Stimulated activated naive CD8-positive, alpha-beta T cell treated with anti-CD3 and anti-CD28 coated beads, Interleukin-15, Interleukin-2, amounts not matched to agents 100 ng/mL and 50 ng/mL, for 24 hours (primary cell): ENCODE measurements around the gene ZNF587B.
A peak's percentile ranks its signal among the peaks of the same experiment; 100 is the strongest.
"Not testable (repeated sequence)": the region's sequence is repeated elsewhere in the genome, so short reads cannot be mapped to it uniquely, and the experiment has no call there.

Experiments used
- H3K27ac Mint-ChIP-seq: one replicate; pipeline ENCODE4 v1.8.0; 2021; ENCODE audit warnings: mild to moderate bottlenecking, mixed read lengths
- H3K27me3 Mint-ChIP-seq: one replicate; pipeline ENCODE4 v1.8.0; 2021; ENCODE audit warnings: mixed read lengths
- H3K36me3 Mint-ChIP-seq: one replicate; pipeline ENCODE4 v1.8.0; 2021; ENCODE audit warnings: low read depth, mixed read lengths
- H3K4me1 Mint-ChIP-seq: one replicate; pipeline ENCODE4 v1.8.0; 2021; ENCODE audit warnings: low read depth, mixed read lengths
- H3K4me3 Mint-ChIP-seq: one replicate; pipeline ENCODE4 v1.8.0; 2021; ENCODE audit warnings: mild to moderate bottlenecking, mixed read lengths
- H3K9me3 Mint-ChIP-seq: one replicate; pipeline ENCODE4 v1.8.0; 2021; ENCODE audit warnings: mixed read lengths

The ZNF587B gene

GRCh38 chr19:57830071-57830602 is at the start of gene ZNF587B:
TSS of gene ZNF587B (plus strand) at chr19:57830299. CDS start at chr19:57830529, 230 bp downstream.
- Mint-ChIP-seq H3K4me3 (no peak within 1 kb of the TSS), H3K27me3 (no peaks in the 10 kb centered on the region), H3K4me1 (peaks cover 18% of the 10 kb centered on the region), H3K9me3 (no peaks in the 10 kb centered on the region), H3K36me3 (peaks cover 53% of the 10 kb centered on the region), H3K27ac (no peak within 1 kb of the TSS)

- H3K4me3 Mint-ChIP-seq, result no peak overlapping the region
- no peaks in the 10 kb centered on the region for H3K4me1 Mint-ChIP-seq
- H3K27ac Mint-ChIP-seq, result no peak overlapping the region
- peaks cover 73% of the 10 kb centered on the region for H3K36me3 Mint-ChIP-seq
- H3K27me3 Mint-ChIP-seq, result no peaks in the 10 kb centered on the region
- H3K9me3 Mint-ChIP-seq, result peaks cover 28% of the 10 kb centered on the region
Observed at GRCh38 chr19:57786286-57786685, 43.8 kb upstream of the ZNF587B start.

DNA sequence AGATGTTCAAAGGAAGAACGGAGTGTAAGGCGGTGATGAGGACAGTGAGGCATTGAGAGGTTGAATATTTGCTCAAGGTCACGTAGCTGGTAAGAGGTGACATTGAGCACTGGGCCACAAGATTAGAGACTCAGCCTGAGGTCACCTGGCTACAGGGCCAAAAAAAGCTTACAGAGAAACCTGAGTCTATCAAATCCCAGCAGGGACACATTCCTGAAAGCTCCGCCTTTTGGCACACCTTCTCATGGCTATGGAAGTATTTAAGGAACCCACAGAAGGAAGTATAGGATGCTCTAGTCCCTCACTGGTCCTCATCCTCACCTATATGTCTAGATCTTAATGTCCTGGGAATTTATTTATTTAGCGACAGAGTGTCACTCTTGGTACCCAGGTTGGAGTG is 43.2 kb upstream of the ZNF587B start:
- H3K36me3 Mint-ChIP-seq, result peaks cover 72% of the 10 kb centered on the region
- no peak overlapping the region for H3K4me3 Mint-ChIP-seq
- no peak overlapping the region for H3K27ac Mint-ChIP-seq
- H3K9me3 Mint-ChIP-seq, result peaks cover 28% of the 10 kb centered on the region
- H3K27me3 Mint-ChIP-seq, result no peaks in the 10 kb centered on the region
- H3K4me1 Mint-ChIP-seq, result no peaks in the 10 kb centered on the region

DNA sequence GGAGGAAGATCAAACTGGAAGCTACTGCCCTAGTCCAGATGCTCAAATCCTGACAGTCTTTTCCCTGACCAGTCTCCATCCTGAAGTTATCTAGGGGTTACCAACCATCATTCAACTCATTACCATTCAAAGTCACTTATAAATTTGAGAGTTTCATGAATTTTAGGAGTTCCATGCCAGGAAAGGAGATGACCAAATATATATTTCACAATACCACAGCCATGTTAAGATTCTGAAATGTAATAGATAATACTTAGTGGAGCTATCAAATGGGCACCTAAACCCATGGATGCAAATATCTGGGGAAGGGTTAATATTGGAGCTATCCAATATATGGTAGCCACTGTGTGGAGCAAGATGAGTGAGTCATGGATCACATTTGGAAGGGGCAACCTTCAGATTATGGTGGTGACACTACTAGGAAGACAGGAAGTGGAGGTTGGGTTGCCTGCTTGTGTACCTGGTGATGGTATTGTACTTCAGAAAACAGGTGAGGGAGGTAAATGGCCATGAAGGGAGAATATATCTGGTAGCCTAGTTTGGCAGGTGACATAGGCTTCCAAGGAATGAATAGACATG is 41.9 kb upstream of the ZNF587B start:
- Mint-ChIP-seq H3K4me1 (no peaks in the 10 kb centered on the region), H3K27me3 (no peaks in the 10 kb centered on the region), H3K27ac (no peak overlapping the region), H3K36me3 (peaks cover 76% of the 10 kb centered on the region), H3K9me3 (peaks cover 28% of the 10 kb centered on the region), H3K4me3 (no peak overlapping the region)

DNA sequence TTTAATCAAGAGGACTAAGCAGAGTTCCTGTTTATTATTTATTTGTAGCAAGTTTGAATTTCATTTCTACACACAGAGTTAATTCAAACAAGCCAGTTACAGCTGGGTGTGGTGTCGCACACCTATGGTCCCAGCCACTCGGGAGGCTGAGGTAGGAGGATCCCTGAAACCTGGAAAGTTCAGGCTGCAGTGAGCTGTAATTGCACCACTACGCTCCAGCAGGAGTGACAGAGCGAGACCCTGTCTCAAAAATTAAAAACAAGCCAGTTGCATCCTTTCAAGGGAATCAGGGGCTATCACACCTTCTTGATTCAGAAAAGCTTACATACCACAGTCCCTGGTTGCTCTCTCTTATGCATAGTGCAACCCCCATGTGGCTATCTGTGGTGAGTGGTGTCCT is 40.8 kb upstream of the ZNF587B start:
- peaks cover 28% of the 10 kb centered on the region for H3K9me3 Mint-ChIP-seq
- no peaks in the 10 kb centered on the region for H3K4me1 Mint-ChIP-seq
- no peak overlapping the region for H3K27ac Mint-ChIP-seq
- no peak overlapping the region for H3K4me3 Mint-ChIP-seq
- H3K27me3 Mint-ChIP-seq, result no peaks in the 10 kb centered on the region
- H3K36me3 Mint-ChIP-seq, result peaks cover 79% of the 10 kb centered on the region

DNA sequence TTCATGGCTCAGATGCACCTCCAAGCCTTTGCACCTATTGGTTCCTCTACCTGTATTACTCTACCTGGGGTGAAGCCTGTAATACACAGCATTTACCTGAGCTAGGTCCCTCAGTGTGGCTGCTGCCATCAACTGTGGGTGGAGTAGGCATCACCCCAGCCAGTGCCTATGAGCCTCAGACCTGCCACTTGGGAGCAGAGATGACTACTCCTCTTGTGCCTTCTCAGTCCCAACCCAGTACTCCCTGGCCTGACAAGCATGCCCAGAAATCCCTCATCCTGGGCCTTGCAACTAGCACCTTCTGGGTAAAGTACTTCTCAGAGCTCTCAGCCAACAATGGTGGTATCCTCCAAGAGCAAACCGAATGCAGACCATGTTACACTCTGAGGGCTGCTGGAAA is 33.5 kb upstream of the ZNF587B start:
- not testable (repeated sequence) for H3K4me1 Mint-ChIP-seq, H3K27ac Mint-ChIP-seq, H3K9me3 Mint-ChIP-seq, H3K4me3 Mint-ChIP-seq, H3K27me3 Mint-ChIP-seq
- H3K36me3 Mint-ChIP-seq, result peaks cover 56% of the 10 kb centered on the region

- Mint-ChIP-seq H3K4me1 (peaks cover 30% of the 10 kb centered on the region), H3K9me3 (no peaks in the 10 kb centered on the region), H3K4me3 (no peak overlapping the region), H3K36me3 (peaks cover 44% of the 10 kb centered on the region), H3K27me3 (no peaks in the 10 kb centered on the region), H3K27ac (no peak overlapping the region)
Observed at GRCh38 chr19:57800696-57801095, 29.4 kb upstream of the ZNF587B start.

GRCh38 chr19:57802269-57802668 is 27.8 kb upstream of the ZNF587B start:
- H3K4me1 Mint-ChIP-seq, result peaks cover 30% of the 10 kb centered on the region
- no peak overlapping the region for H3K27ac Mint-ChIP-seq
- no peaks in the 10 kb centered on the region for H3K9me3 Mint-ChIP-seq
- peaks cover 37% of the 10 kb centered on the region for H3K36me3 Mint-ChIP-seq
- no peak overlapping the region for H3K4me3 Mint-ChIP-seq
- no peaks in the 10 kb centered on the region for H3K27me3 Mint-ChIP-seq

DNA sequence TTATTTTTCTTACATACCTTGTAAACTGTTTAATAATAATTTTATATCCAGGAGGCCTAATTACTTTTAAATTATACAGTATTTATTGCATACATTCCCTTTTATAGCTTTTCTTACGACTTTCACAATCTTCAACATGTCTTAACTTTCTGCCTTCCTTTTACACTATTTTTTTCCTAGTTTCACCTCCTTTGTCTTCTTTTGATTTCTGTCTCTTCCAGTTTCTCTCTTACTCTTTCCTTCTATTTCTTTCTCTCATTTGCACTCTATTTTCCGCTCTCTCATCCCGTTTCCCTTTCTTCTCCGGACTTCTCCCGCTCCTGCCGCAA is 26.9 kb upstream of the ZNF587B start:
- Mint-ChIP-seq H3K36me3 (peaks cover 44% of the 10 kb centered on the region), H3K27ac (peak overlapping the region; percentile 73), H3K4me1 (peaks cover 30% of the 10 kb centered on the region), H3K9me3 (no peaks in the 10 kb centered on the region), H3K27me3 (no peaks in the 10 kb centered on the region), H3K4me3 (peak overlapping the region; percentile 66)

GRCh38 chr19:57803594-57804325 is 26.3 kb upstream of the ZNF587B start:
- peaks cover 30% of the 10 kb centered on the region for H3K4me1 Mint-ChIP-seq
- peak overlapping the region; percentile 73 for H3K27ac Mint-ChIP-seq
- H3K4me3 Mint-ChIP-seq, result peak overlapping the region; percentile 66
- H3K27me3 Mint-ChIP-seq, result no peaks in the 10 kb centered on the region
- peaks cover 48% of the 10 kb centered on the region for H3K36me3 Mint-ChIP-seq
- H3K9me3 Mint-ChIP-seq, result no peaks in the 10 kb centered on the region

- no peak overlapping the region for H3K27ac Mint-ChIP-seq
- no peaks in the 10 kb centered on the region for H3K9me3 Mint-ChIP-seq
- H3K4me1 Mint-ChIP-seq, result peaks cover 37% of the 10 kb centered on the region
- H3K4me3 Mint-ChIP-seq, result no peak overlapping the region
- no peaks in the 10 kb centered on the region for H3K27me3 Mint-ChIP-seq
- H3K36me3 Mint-ChIP-seq, result peaks cover 63% of the 10 kb centered on the region
Observed at GRCh38 chr19:57807541-57807940, 22.6 kb upstream of the ZNF587B start.

DNA sequence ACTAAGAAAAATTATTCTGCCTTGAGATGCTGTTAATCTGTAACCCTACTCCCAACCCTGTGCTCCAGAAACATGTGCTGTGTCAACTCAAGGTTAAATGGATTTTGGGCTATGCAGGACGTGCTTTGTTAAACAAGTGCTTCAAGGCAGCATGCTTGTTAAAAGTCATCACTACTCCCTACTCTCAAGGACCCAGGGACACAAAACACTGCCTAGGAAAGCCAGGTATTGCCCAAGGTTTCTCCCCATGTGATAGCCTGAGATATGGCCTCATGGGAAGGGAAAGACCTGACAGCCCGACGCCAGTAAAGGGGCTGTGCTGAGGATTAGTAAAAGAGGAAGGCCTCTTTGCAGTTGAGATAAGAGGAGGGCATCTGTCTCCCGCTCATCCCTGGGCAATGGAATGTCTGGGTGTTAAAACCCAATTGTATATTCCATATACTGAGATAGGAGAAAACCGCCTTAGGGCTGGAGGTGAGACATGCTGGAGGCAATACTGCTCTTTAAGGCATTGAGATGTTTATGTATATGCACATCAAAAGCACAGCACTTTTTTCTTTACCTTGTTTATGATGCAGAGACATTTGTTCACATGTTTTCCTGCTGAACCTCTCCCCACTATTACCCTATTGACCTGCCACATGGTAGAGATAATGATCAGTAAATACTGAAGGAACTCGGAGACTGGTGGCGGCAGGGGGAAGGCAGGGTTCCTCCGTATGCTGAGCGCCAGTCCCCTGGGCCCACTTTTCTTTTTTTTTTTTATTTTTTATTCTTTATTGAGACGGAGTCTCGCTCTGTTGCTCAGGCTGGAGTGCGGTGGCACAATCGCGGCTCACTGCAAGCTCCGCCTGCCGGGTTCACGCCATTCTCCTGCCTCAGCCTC is 19.4 kb upstream of the ZNF587B start:
- not testable (repeated sequence) for H3K4me3 Mint-ChIP-seq, H3K27me3 Mint-ChIP-seq, H3K9me3 Mint-ChIP-seq, H3K27ac Mint-ChIP-seq
- Mint-ChIP-seq H3K36me3 (peaks cover 53% of the 10 kb centered on the region), H3K4me1 (peaks cover 41% of the 10 kb centered on the region)

- H3K36me3 Mint-ChIP-seq, result peaks cover 44% of the 10 kb centered on the region
- no peaks in the 10 kb centered on the region for H3K9me3 Mint-ChIP-seq
- H3K27ac Mint-ChIP-seq, result peak overlapping the region; percentile 22
- peak overlapping the region; percentile 61 for H3K4me3 Mint-ChIP-seq
- no peaks in the 10 kb centered on the region for H3K27me3 Mint-ChIP-seq
- H3K4me1 Mint-ChIP-seq, result peaks cover 45% of the 10 kb centered on the region
Observed at GRCh38 chr19:57812226-57812625, 17.9 kb upstream of the ZNF587B start.

GRCh38 chr19:57812975-57813820 is 16.9 kb upstream of the ZNF587B start:
- H3K27me3 Mint-ChIP-seq, H3K9me3 Mint-ChIP-seq: not testable (repeated sequence)
- Mint-ChIP-seq H3K4me3 (peak overlapping the region; percentile 73), H3K4me1 (peaks cover 45% of the 10 kb centered on the region), H3K36me3 (peaks cover 37% of the 10 kb centered on the region), H3K27ac (peak overlapping the region; percentile 66)
